GM19468 (cell line): Measurements from ENCODE around the gene GABARAP.

Experiments
- ATAC-seq: cut with Tn5 transposase; IDR thresholded peaks from one replicate; pipeline ENCODE4 v1.9.1; 2021; ENCODE audit warnings: mild to moderate bottlenecking, moderate library complexity, moderate number of reproducible peaks; ENCODE audit not compliant: unreplicated experiment; ENCODE audit errors: extremely low read depth

GABARAP gene

DNA sequence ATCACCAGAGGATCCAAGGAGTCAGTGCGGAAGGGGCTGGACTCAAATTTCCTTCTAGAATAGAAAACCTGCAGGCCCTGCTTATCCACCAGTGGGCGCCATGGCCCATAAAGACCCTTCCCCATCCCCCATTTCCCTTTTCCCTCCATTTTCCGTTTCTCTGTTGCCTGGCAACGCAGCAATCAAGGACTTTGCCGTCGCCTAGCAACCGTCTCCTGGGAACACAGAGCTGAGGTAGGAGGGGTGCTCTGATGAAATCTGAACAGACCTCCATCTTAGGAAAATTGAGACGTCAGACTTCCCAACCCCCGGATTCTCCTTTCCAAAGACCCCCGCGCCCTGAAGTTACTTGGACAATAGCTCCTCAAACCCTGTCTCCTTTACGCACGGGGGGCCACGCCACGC lies 28.4 kb downstream of the GABARAP start:
- ATAC-seq, result no peak

DNA sequence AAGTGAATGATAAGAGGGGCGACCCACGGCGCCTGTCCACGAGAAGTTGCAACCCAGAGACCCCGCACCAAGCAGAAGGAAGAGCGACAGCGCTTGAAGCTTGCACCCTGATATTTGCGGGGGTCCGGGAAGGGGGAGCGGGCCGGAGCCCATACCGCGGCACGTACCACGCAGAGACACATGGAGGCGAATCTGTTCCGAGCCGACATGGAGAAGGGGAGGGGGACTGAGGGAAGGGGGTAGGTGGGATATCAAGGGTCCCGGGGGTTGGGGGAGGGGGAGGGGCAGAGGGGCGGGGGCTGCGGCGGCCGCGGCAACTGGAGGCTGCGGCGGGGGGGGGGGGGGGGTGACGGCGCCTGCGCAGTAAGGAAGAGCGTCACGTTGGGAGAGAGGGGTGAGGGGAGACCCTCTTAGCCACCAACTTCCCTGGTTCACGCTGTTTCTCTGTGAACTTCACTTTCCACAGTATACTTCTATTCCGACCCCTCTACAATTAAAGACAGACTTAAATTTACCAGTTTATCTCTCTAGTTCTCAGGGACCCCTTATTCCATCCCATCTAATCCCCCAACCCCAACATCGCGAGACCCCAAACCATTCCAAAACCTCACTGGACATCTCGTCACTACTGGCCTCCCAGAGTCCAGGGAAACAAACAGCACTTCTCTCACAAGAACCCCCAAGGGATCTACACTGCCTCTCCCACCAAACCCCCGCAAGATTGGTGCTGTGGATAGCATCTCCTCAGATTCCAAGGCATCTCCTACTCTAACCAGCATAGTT lies 30.6 kb downstream of the GABARAP start:
- no peak for ATAC-seq

DNA sequence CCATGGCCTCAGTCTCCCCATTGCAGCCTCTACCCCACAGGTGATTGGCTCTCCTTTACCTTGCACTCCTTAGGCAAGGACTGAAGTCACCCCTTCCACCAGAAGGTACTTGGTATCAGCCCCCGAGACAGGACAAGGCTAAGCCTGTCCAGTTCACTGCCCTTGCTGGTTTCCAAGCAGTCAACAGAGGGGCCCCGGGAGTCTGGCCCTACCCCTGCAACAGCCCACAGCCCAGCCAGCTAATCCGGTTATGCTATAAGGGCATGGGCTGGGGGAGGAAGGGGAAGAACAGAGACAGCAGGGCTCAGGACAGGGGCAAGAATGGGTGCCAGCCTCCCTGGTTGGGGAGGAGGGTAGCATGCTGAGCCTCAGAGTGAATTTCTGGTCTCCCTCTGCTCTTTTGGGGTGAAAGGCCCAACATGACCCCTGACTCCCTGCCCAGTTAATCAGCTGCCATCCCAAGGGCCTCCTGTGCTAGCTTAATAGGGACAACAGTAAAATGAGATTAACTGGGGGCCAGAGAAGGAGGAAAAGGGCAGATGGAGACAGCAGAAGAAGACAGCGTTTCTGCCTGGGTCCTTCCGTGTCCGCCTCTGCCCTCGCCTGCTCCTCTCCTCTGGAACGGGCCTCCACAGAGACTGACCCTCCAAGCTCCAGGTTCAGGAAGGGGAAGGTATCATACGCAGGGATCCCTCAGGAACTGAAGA lies 33.3 kb downstream of the GABARAP start:
- no peak for ATAC-seq

DNA sequence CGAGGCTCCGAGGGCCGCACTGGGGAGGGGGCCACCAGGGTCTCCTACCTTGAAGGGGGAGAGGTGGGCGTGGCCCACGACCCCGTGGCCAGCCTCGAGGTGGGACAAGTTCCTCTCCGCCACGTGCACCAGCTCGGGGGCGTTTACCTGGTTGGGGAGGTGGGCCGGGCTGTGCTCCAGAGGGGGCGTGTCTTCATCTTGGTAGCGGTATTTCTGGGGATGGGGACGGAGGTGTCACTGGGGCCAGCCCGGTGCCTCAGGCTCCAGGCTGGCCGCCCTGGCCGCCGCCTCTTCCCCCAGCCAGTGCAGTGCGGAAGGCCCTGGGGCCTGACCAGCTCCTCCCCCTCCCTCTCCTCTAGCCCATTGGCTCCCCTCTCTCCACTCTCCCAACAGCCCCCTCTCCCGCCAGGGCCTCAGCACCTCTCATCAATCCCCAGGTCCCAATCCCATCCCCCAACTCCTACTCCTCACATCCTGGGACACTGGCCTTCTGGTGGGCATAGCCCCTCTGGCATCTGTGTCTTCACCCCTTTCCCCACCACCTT lies 34.1 kb downstream of the GABARAP start:
- no peak for ATAC-seq

DNA sequence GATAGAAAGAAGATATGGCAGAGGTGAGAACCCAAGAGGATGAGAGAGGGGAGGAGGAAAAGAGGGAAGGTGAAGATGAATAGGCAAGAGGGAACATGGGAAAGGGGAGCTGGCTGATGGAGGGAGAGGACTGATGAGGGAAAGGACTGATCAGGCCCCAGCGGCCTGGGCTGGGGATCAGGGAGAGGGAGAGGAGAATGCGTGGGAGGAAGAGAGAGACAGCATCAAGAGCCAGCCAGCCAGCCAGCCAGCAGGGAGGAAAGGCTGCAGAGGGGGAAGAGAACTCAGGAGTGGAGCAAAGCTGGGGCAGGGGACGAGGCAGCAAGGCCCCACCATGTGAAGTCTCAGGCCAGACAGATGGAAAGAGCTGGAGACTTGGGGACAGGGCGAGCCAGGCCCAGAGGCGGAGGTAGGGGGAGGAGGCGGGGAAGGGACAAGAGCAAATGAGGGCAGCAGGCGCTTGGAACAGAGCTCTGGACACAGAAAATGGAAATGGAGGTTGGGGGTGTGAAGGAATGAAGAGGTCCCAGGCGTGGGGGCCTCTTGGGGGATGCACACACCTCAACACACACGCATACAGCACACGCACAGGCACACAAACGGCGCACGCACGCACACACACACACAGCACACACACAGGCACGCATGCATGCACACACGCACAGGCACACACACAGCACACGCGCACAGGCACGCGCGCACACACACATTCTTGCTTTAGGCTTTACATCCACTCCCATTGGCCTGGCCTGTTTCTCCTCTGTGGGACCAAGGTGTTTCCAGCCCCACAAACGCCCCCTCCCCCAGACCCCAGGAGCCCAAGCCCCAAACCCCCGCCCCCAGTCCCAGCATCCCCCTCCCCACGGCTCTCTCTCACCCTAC lies 34.9 kb downstream of the GABARAP start:
- ATAC-seq, result no peak

DNA sequence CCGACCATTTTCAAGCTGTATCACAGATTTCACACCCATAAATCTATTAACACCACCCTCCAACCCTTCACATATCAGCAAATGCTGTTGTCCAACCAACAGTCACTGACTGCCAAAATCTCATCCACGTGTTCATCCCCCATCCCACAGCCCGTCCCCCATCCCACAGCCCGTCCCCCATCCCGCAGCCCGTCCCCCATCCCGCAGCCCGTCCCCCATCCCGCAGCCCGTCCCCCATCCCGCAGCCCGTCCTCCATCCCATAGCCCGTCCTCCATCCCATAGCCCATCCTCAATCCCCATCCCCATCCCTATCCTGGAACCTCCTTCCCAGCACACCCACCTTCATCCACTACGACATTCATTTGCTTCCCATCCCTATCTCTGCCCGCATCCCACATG lies 36.7 kb downstream of the GABARAP start:
- no peak for ATAC-seq

DNA sequence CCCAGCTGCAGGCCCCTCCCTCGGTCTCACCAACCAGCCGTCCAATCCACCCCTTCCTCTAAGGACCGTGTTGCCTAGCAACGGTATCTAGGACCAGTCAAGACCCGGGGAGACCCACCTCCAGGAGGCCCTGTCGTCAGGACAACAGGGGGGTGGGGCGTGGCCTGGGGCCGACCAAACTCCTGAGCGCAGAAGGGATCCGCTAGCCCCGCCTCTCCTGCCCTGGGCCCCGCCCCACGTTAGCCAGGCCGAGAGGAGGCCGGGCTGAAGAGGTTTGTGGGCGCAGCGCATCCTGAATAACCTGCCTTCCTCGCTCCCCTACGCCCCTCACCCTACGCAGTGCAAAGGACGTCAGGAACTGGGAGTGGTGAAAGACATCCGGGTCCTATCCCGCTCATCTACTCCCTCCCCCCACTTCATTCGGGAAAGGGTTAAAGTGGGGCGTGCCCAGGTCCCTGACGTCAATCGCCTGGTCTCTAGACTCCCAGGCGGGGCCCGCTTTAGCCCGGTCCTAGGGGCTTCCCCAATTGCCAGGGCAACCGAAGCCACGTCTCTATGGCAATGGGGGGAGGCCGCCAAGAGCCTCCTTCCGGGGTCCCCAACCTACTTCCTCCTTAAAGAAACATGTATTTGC lies 37.3 kb downstream of the GABARAP start:
- peak; percentile 45 for ATAC-seq

DNA sequence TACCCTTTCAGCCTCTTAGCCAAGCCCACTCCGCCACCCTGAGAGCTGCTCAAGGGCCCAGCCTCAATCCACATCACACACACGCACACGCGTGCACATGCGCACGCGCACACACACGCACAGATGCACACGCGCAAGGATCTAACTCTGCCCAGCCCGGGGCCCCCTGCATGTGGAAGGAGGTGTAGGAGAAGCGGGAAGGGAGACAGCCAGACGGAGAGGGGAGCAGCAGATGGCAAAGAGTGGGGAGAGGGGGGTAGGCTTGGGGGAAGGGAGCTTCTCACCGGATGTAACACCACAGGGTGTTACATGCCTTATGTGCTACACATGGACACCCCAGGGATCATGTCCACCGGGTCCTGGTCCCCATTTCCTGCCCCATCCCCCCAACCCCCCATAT lies 37.9 kb downstream of the GABARAP start:
- no peak for ATAC-seq

DNA sequence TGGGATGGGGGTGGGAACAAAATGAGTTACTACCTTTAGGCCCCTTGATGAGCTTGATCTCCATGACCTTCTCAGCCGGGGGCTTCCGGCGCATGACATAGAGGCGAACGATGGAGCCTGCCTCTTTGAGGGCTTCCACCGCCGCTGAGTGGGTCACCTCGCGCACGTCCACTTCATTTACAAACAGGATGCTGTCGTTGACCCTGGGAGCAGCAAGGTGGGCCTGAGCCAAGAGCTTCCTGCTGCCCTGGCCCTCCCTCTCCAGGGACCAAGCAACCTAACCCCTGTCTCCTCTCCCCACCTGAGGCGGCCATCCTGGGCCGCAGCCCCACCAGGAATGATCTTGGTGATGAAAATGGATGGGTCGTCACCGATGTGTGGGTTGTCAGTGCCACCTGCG lies 38.9 kb downstream of the GABARAP start:
- no peak for ATAC-seq

DNA sequence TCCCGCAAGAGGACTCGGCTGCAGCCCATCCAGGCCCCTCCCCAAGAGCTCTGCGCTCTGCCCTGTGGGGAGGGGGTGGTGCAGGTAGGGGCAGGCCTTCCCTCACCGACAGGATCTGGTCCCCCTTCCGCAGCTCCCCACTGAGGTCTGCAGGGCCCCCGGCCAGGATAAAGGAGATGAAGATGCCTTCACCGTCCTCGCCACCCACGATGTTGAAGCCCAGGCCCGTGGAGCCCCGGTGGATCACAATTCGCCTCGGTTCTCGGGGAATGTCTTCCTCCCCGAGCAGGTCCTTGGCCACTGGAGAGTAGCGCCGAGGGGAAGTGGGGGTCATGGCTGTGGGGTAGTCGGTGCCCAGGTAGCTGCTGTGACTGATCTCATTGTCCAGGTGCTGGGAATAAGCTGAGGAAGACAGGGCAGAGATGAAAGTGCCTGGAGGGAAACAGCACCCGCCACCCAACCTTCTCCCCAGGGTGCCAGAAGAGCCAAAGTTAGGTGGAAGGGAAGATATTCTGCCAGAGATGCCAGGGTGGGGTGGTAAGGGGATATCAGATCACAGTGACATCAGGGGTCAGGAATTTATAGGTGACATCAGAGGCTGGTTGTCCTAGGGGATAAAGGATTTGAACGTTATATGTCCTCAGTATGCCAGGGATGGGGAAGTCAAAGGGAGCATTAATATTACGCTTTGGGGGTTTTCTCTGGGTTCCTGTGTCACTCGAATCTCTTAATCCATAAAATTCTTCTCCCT lies 45.4 kb downstream of the GABARAP start:
- no peak for ATAC-seq

DNA sequence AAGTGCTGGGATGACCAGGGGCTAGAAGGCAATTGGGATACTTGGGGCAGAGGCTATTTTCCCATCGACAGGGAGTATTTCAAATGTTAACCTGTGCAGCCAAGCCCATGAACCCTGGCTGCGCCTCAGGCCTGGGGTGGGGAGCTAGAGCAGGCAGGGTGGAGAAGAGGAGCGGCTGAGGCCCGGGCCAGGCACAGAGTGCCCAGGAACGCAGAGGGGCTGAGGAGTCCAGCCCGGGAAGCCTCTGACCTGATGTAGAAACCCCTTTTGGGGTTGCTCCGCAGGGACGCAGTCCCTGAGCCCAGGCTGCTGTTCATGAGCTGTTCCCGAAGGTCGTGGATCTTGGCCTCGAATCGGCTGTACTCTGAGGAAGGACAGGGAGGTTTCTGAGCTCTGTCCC lies 46.3 kb downstream of the GABARAP start:
- no peak for ATAC-seq

DNA sequence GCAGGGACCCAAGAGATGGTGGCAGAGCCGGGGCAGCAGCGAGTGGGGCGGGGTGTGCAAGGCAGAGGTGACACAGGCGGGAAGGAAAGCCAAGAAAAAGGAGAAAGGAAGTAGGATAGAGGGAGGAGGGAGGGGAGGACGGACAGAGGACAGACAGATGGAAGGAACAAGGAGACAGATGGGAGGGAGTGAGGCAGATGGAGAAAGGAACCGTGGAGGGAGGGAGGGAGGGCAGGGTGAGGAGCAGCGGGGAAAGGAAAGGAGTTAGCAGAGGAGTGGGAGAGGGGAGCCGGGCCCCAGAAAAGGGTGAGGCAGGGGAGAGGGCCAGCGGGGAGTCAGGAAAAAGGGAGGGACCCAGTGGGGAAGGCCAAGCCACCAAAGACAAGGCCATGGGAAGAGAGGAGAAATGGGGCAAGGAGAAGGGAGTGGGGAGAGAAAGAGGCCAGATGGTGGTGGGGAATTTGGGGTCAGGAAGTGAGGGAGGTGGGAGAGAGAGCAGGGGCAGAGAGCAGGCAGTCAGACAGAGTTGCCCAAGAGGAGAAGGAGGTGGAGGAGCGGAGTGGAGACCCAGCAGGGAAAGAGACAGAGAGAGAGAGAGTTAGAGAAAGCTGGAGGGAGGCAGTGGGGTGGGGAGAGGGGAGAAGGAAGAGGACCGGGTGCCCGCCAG lies 49.8 kb downstream of the GABARAP start:
- no peak for ATAC-seq

DNA sequence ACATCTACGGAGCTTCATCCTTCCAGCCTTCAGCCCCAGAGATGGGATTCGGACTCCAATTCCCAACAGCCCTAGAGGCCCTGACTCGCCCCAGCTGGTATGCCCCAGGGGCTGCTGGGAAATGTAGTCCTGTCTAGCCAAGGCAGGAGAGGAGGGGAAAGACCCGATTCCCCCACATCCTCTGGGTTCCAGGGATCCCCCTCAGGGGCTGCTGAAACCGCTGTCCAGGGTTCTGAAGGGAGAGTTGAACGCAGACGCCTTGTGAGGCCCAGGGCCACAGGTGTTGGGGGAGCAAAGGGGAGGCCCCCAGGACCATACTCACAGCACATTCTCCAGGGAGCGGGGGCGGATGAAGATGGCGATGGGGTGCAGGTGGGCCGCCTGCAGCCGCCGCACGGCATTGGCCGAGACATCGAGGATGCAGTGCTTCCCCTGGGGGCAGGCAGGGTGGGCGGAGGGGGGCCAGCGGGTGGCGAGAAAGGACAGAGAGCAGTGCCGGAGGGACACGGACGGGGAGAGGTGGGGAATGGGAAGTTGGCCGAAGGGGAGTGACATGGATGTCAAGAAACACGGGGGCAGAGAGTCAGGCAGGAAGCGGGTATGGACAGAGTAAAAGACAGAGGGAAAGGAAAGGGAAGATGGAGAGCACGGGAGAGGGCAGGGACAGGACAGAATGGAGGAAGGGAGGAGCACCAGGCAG lies 50.5 kb downstream of the GABARAP start:
- no peak for ATAC-seq

DNA sequence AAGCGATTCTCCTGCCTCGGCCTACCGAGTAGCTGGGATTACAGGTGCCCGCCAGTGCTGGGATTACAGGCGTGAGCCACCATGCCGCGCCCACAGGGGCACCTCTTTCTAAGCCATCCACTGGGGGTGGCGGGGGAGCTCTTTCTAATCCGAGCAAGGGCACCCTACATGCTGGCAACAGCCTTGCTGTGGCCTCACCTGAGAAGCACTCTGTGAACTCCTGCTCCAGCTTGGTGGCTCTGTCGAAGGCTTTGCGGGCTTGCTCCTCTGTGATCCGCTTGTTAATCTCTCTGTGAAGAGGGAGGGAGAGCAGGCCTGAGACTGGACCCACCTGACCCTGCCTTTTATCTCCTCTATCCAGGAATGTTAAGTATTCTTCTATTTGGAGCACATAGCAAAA lies 51.2 kb downstream of the GABARAP start:
- ATAC-seq, result no peak

DNA sequence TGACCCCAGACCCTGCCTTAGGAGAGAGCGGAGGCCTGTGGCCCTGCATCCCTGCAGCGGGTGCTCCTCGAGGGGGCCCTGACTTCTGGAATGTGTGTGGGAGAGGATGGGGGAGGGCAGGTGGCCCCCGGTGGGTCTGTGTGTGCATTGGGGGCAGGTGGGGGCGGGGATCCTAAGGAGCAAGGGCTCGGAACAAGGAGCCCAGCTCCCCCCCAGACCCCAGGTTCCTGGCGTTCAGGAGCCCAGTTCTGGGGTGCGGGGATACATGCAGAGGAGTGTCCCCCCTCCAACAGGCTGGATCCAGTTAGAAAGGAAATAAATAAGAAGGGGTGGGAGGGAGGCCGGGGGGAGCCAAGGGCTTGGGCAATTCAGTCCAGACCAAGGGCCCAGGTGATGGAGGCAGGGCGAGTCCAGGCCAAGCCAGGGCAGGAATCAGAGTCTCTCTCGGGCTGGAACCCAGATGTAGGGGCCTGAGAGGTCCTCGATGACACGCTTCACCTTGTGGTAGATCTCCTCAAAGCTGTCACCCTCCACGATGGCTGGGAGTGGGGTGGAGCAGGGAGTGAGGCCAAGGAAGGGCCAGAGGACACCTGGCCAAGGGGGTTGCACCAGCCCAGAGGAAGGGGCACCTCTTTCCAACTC lies 51.9 kb downstream of the GABARAP start:
- ATAC-seq, result no peak
